ENCODE results near the gene NSD1.

Gene NSD1

DNA sequence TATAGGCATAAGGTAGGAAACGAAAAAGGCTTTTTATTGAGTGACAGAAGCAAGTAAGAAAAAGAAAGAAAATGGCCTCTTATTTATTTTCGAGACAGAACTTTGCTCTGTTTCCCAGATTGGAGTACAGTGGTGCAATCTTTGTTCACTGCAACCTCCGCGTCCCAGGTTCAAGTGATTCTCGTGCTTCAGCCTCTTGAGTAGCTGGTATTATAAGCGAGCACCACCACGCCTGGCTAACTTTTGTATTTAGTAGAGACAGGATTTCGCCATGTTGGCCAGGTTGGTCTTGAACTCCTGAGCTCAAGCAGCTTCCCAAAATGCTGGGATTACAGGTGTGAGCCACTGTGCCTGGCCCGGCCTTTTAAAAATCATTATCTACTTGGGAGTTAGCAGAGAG lies 70.7 kb downstream of the NSD1 start:
- no peak overlapping the region for H3K27ac ChIP-seq
- TF ChIP-seq, protein P1, sequence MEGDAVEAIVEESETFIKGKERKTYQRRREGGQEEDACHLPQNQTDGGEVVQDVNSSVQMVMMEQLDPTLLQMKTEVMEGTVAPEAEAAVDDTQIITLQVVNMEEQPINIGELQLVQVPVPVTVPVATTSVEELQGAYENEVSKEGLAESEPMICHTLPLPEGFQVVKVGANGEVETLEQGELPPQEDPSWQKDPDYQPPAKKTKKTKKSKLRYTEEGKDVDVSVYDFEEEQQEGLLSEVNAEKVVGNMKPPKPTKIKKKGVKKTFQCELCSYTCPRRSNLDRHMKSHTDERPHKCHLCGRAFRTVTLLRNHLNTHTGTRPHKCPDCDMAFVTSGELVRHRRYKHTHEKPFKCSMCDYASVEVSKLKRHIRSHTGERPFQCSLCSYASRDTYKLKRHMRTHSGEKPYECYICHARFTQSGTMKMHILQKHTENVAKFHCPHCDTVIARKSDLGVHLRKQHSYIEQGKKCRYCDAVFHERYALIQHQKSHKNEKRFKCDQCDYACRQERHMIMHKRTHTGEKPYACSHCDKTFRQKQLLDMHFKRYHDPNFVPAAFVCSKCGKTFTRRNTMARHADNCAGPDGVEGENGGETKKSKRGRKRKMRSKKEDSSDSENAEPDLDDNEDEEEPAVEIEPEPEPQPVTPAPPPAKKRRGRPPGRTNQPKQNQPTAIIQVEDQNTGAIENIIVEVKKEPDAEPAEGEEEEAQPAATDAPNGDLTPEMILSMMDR (conservative IDR thresholded peaks at IDR 0.05): no peak

DNA sequence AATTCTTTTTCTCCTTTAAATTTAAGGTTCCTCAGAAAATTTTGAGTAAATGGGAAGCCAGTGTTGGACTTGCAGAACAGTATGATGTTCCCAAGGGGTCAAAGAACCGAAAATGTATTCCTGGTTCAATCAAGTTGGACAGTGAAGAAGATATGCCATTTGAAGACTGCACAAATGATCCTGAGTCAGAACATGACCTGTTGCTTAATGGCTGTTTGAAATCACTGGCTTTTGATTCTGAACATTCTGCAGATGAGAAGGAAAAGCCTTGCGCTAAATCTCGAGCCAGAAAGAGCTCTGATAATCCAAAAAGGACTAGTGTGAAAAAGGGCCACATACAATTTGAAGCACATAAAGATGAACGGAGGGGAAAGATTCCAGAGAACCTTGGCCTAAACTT lies 76.0 kb downstream of the NSD1 start:
- TF ChIP-seq, protein P1 (conservative IDR thresholded peaks at IDR 0.05): no peak

DNA sequence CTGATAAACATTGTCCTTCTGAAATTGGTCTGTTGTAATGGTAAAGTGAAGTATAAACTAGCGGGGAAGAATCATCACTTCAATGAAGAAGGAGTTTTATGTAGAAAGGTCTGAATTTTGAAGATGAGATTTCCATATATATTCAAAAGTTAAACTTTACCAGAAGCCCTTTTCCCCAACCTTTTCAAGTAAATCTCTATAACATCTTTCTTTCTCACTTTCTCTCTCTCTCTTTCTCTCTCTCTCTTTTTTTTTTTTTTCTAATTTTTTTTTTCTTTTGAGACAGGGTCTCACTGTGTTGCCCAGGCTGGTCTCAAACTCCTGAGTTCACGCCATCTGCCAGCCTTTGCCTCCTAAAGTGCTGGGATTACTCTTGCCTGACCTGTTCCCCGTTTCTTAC lies 78.7 kb downstream of the NSD1 start:
- H3K27ac ChIP-seq: no peak overlapping the region
- TF ChIP-seq, protein P1 (conservative IDR thresholded peaks at IDR 0.05): no peak

More for the DNA sequence above, 76.0 kb downstream of the NSD1 start:
- H3K27ac ChIP-seq: no peak overlapping the region

DNA sequence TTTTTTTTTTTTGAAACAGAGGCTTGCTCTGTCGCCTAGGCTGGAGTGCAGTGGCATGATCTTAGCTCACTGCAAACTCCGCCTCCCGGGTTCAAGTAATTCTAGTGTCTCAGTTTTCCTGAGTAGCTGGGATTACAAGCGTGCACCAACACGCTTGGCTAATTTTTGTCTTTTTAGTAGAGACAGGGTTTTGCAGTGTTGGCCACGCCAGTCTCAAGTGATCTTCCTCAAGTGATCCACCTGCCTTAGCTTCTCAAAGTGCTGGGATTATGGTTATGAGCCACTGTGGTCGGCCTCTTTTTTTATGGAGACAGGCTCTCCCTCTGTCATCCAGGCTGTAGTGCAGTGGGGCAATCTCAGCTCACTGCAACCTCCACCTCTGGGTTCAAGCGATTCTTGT lies 87.0 kb downstream of the NSD1 start:
- H3K27ac ChIP-seq: no peak overlapping the region
- TF ChIP-seq, protein P1 (conservative IDR thresholded peaks at IDR 0.05): no peak

DNA sequence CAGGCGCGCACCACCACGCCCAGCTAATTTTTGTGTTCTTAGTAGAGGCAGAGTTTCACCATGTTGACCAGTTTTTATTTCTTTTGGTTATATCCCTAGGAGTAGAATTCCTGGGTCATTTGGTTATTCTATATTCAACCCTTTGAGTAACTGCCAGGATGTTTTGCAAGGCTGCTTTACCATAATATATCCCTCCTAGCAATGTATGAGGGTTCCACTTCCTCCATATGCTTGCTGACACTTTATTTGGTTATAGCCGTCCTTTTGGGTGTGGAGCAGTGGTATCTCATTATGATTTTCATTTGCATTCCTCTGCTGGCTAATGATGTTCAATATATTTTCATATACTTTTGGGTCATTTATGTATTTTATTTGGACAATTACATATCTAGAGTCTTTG lies 88.7 kb downstream of the NSD1 start:
- TF ChIP-seq, protein P1 (conservative IDR thresholded peaks at IDR 0.05): no peak
- H3K27ac ChIP-seq: no peak overlapping the region

DNA sequence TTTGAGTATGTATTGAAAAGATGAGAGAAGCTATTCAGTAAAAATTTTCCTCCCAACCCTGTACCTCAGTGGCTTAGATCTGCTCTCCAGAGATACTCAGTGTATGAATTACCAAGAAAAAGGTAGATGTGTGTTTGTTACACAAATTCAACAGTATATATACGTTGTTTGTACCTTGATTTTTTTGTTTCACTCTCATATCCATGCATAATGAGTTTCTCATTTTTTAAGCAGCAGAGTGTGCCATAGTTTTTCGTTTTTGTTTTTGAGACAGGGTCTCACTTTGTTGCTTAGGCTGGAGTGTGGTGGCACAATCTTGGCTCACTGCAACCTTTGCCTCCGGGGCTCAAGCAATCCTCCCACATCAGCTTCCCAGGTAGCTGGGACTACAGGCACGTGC lies 92.2 kb downstream of the NSD1 start:
- no peak overlapping the region for H3K27ac ChIP-seq
- TF ChIP-seq, protein P1 (conservative IDR thresholded peaks at IDR 0.05): no peak

DNA sequence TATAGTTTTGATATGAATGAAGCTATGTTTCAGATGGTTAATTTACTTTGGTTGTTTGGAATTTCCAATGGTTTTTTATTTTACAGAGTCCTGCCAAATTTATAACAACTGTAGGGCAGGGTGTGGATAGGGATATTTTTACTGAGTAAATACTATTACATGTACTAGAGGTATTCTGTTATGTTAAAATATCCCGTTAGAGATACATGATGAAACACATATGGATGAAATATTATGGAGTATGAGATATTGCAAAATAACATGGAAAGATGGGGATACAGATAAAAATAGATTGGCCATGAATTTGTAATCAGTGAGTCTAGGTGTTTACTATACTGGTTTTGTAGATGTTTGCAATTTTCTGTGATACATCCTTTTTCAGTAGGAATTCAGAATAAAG lies 93.3 kb downstream of the NSD1 start:
- H3K27ac ChIP-seq: no peak overlapping the region
- TF ChIP-seq, protein P1 (conservative IDR thresholded peaks at IDR 0.05): no peak

DNA sequence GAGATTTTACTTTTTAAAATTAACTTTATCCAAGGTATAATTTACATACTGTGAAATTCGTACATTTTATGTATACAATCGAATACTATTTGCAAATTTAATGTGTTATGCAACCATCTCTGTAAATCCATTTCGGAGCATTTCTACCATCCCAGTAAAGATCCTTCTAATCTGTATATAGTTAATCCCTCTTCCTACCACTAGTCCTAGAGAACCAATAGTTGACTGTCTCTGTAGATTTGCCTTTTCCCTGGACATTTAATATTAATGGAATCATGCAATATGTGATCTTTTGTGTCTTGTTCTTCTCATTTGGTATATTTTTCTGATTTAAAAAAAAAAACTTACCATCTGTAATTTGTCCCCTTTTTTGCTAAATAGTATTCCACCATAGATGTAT lies 95.2 kb downstream of the NSD1 start:
- TF ChIP-seq, protein P1 (conservative IDR thresholded peaks at IDR 0.05): no peak
- H3K27ac ChIP-seq: no peak overlapping the region
